HEK293T (cell line): Measurements from ENCODE around the gene PCDH1.

Experiments
- BHLHE40 ChIP-seq: fragments of 450-650 bp; IDR thresholded peaks from 2 replicates; pipeline ENCODE4 v1.6.1; 2016; ENCODE audit warnings: mild to moderate bottlenecking, moderate library complexity, borderline replicate concordance
- ELF4 ChIP-seq: fragments of 450-650 bp; IDR thresholded peaks from 2 replicates; pipeline ENCODE4 v1.6.1; 2017; ENCODE audit warnings: antibody characterized with exemption
- FOXA1 ChIP-seq: fragments of 450-650 bp; IDR thresholded peaks from 2 replicates; pipeline ENCODE4 v1.6.1; 2016; ENCODE audit warnings: mild to moderate bottlenecking
- FOXK2 ChIP-seq: fragments of 450-650 bp; IDR thresholded peaks from 2 replicates; pipeline ENCODE4 v1.6.1; 2016; ENCODE audit warnings: mild to moderate bottlenecking
- SP1 ChIP-seq: fragments of 450-650 bp; IDR thresholded peaks from 2 replicates; pipeline ENCODE4 v1.6.1; 2017
- TARDBP ChIP-seq: fragments of 450-650 bp; IDR thresholded peaks from 2 replicates; pipeline ENCODE4 v1.6.1; 2016
- ZNF384 ChIP-seq: fragments of 450-650 bp; IDR thresholded peaks from 2 replicates; pipeline ENCODE4 v1.6.1; 2016
- TF ChIP-seq, protein P1 (sequence below): fragments of 450-650 bp; IDR thresholded peaks from 2 replicates; pipeline ENCODE4 v1.6.1; 2016

DNA sequence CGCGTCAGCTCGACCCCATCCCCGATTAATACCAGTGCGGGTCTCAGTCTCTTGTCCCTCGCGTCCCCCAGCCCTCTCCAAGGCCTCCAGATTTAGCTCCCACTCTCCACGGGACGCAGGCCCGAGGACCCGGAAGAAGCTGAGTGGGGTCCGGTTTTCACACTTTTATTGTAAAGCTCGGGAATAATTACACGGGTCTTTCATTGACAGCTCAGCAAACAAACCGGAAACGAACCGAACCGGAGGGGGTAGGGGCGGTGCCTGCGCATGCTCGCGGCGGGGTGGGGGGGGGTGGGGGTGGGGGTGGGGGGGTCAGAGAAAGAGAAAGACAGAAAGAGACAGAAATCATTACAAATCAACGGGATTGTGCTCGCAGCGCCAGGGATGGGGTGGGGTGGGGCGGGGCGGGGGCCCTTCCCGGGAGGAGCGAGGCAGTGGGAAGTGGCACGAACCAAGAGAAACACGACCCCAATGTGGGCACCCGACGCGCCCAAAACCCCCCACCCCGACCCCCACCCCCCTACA, 27.9 kb downstream of the PCDH1 start:
- no peak for TF ChIP-seq ELF4
- TF ChIP-seq BHLHE40: no peak
- TF ChIP-seq SP1: no peak
- TF ChIP-seq TARDBP: no peak
- TF ChIP-seq FOXK2: no peak
- TF ChIP-seq, protein P1, sequence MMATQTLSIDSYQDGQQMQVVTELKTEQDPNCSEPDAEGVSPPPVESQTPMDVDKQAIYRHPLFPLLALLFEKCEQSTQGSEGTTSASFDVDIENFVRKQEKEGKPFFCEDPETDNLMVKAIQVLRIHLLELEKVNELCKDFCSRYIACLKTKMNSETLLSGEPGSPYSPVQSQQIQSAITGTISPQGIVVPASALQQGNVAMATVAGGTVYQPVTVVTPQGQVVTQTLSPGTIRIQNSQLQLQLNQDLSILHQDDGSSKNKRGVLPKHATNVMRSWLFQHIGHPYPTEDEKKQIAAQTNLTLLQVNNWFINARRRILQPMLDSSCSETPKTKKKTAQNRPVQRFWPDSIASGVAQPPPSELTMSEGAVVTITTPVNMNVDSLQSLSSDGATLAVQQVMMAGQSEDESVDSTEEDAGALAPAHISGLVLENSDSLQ: no peak
- TF ChIP-seq ZNF384: no peak
- no peak for TF ChIP-seq FOXA1
